ENCODE data around the gene FAM240A. TPM values are rescaled to one million over a fixed set of nuclear protein-coding genes. Genes with fewer than 3 reads are reported as not detected.

Gene FAM240A
- total RNA-seq, 1 donor from 2014 or later = not detected

- no peak overlapping the region for H3K27ac ChIP-seq
- H3K9me3 ChIP-seq = no peaks in the 10 kb centered on the region
- no peaks in the 10 kb centered on the region for H3K36me3 ChIP-seq
- DNase-seq (ENCODE audit: extremely low spot score in 2 of 2) = no peak
- no peak overlapping the region for H3K4me3 ChIP-seq
- intact Hi-C loops (cut with DNase I) = no loop called here
- no peaks in the 10 kb centered on the region for H3K4me1 ChIP-seq
- no peak for TF ChIP-seq POLR2A (IDR thresholded peaks at IDR 0.05)
- no peak for TF ChIP-seq CTCF (IDR thresholded peaks at IDR 0.05)
- no peak for TF ChIP-seq POLR2AphosphoS5 (IDR thresholded peaks at IDR 0.05; ENCODE audit: insufficient read depth in 1 of 2, low read depth in 1 of 2)
- H3K27me3 ChIP-seq = no peaks in the 10 kb centered on the region
Measured at GRCh38 chr3:46619845-46620778, 7.8 kb downstream of the FAM240A start.

GRCh38 chr3:46624533-46624932 lies 12.2 kb downstream of the FAM240A start:
- intact Hi-C loops (cut with DNase I) = no loop called here
- Histone ChIP-seq H3K36me3 (no peaks in the 10 kb centered on the region), H3K27ac (no peak overlapping the region), H3K4me1 (peaks cover 20% of the 10 kb centered on the region), H3K27me3 (no peaks in the 10 kb centered on the region), H3K9me3 (no peaks in the 10 kb centered on the region), H3K4me3 (no peak overlapping the region)
- TF ChIP-seq CTCF (IDR thresholded peaks at IDR 0.05) (no peak), POLR2A (IDR thresholded peaks at IDR 0.05) (no peak), POLR2AphosphoS5 (IDR thresholded peaks at IDR 0.05; ENCODE audit: insufficient read depth in 1 of 2, low read depth in 1 of 2) (no peak)
- no peak for DNase-seq (ENCODE audit: extremely low spot score in 2 of 2)

- DNase-seq (ENCODE audit: extremely low spot score in 2 of 2) = no peak
- no peak for TF ChIP-seq CTCF (IDR thresholded peaks at IDR 0.05)
- no peak for TF ChIP-seq POLR2AphosphoS5 (IDR thresholded peaks at IDR 0.05; ENCODE audit: insufficient read depth in 1 of 2, low read depth in 1 of 2)
- no peak for TF ChIP-seq POLR2A (IDR thresholded peaks at IDR 0.05)
- intact Hi-C loops (cut with DNase I) = loop anchor here (5.0 kb wide), 1 partner anchor 128 kb away; the partner anchor contains the start of gene RTP3
Measured at GRCh38 chr3:46624975-46625490, 12.7 kb downstream of the FAM240A start.

GRCh38 chr3:46626039-46626438 lies 13.7 kb downstream of the FAM240A start:
- intact Hi-C loops (cut with DNase I) = loop anchor here (5.0 kb wide), 1 partner anchor 129 kb away; the partner anchor contains the start of gene RTP3
- TF ChIP-seq CTCF (IDR thresholded peaks at IDR 0.05) = no peak
- TF ChIP-seq POLR2A (IDR thresholded peaks at IDR 0.05) = no peak
- no peak for TF ChIP-seq POLR2AphosphoS5 (IDR thresholded peaks at IDR 0.05; ENCODE audit: insufficient read depth in 1 of 2, low read depth in 1 of 2)
- Histone ChIP-seq H3K27ac (no peak overlapping the region), H3K27me3 (no peaks in the 10 kb centered on the region), H3K36me3 (no peaks in the 10 kb centered on the region), H3K9me3 (no peaks in the 10 kb centered on the region), H3K4me1 (peaks cover 32% of the 10 kb centered on the region), H3K4me3 (no peak overlapping the region)
- no peak for DNase-seq (ENCODE audit: extremely low spot score in 2 of 2)

More at GRCh38 chr3:46624975-46625490, 12.7 kb downstream of the FAM240A start:
- peaks cover 25% of the 10 kb centered on the region for H3K4me1 ChIP-seq
- H3K4me3 ChIP-seq = no peak overlapping the region
- H3K27me3 ChIP-seq = no peaks in the 10 kb centered on the region
- no peaks in the 10 kb centered on the region for H3K9me3 ChIP-seq
- H3K27ac ChIP-seq = no peak overlapping the region
- H3K36me3 ChIP-seq = no peaks in the 10 kb centered on the region
